GM10248 (cell line): ENCODE results near the gene HDAC9.

ENCODE experiments used
- CTCF ChIA-PET: fragments of 300-600 bp; sonication (Branson Sonifier 250); formaldehyde crosslinking; extraction: SDS; loops from one replicate; lab custom pipeline; 2021; ENCODE audit warnings: antibody characterized with exemption; lab: Yijun Ruan, JAX
- POLR2A ChIA-PET: fragments of 350-650 bp; sonication (Branson Sonifier 250); formaldehyde crosslinking; extraction: SDS; loops from one replicate; lab custom pipeline; 2020; ENCODE audit warnings: antibody characterized with exemption; lab: Yijun Ruan, JAX
- DNase-seq: peaks from one replicate; pipeline ENCODE4 v3.0.0; 2012; ENCODE audit errors: extremely low spot score
- TF ChIP-seq, protein P1 (sequence below): IDR thresholded peaks from 2 replicates; pipeline ENCODE4 v1.5.1; 2012; ENCODE audit warnings: mild to moderate bottlenecking, low read depth; ENCODE audit errors: extremely low read depth, missing control alignments, control extremely low read depth

HDAC9 gene

GRCh38 chr7:18471476-18472160, 23.9 kb upstream of the HDAC9 start:
- TF ChIP-seq, protein P1, sequence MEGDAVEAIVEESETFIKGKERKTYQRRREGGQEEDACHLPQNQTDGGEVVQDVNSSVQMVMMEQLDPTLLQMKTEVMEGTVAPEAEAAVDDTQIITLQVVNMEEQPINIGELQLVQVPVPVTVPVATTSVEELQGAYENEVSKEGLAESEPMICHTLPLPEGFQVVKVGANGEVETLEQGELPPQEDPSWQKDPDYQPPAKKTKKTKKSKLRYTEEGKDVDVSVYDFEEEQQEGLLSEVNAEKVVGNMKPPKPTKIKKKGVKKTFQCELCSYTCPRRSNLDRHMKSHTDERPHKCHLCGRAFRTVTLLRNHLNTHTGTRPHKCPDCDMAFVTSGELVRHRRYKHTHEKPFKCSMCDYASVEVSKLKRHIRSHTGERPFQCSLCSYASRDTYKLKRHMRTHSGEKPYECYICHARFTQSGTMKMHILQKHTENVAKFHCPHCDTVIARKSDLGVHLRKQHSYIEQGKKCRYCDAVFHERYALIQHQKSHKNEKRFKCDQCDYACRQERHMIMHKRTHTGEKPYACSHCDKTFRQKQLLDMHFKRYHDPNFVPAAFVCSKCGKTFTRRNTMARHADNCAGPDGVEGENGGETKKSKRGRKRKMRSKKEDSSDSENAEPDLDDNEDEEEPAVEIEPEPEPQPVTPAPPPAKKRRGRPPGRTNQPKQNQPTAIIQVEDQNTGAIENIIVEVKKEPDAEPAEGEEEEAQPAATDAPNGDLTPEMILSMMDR = no peak
- CTCF ChIA-PET = interaction anchor here (1.0 to 2.5 kb wide), 4 partner anchors 9 to 23 kb away, joined by 3 to 7 read pairs (median 4); partner anchors contain the start of gene HDAC9
- POLR2A ChIA-PET = no interaction called here
- DNase-seq = no peak

DNA sequence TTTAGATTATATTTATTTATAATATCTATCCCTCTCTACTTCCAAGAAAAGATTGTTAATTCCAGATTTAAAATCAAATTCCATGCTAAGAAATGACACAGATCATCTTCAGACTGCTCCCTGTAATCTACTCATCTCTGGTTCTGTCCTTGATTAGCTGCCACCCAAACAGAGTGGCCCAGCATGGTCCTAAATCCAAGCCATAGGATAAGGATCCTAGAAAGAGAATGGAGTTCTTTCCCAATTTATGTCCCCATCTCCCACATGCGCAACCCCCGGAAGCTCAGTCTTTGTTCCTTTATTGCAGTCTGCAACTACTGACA, 23.4 kb upstream of the HDAC9 start:
- POLR2A ChIA-PET = no interaction called here
- TF ChIP-seq, protein P1 = no peak
- DNase-seq = no peak
- CTCF ChIA-PET = interaction anchor here (1.0 to 2.5 kb wide), 3 partner anchors 8 to 22 kb away, joined by 3 to 7 read pairs (median 4); partner anchors contain the start of gene HDAC9

- ChIA-PET CTCF (interaction anchor here (2.5 kb wide), 2 partner anchors 15 to 21 kb away, joined by 7 to 10 read pairs; partner anchors contain the start of gene HDAC9), POLR2A (no interaction called here)
- TF ChIP-seq, protein P1 = no peak
- no peak for DNase-seq
Measured at GRCh38 chr7:18473119-18473518, 22.4 kb upstream of the HDAC9 start.

DNA sequence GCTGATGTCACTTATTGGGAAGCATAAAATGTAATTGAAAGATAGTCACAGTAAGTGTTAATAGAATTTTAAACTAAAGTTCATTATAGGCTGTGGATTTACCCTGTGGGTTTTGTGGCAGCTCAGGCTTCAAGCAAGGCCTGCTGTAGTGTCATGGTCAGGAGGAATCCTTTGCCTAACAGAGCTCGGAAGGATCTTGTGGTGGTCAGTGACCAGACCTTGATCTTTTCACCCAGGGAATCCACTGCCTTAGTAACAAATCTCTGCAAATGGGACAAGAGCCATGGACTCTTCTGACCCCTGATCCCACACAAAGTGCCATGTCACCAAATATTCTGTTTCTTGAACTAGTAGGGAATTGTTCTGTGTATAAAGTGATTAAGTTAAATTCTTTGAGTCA, 20.6 kb upstream of the HDAC9 start:
- CTCF ChIA-PET = interaction anchor here (0.6 to 2.5 kb wide), 7 partner anchors 10 to 134 kb away, joined by 3 to 10 read pairs (median 3); partner anchors contain the start of gene HDAC9
- DNase-seq = no peak
- POLR2A ChIA-PET = no interaction called here
- TF ChIP-seq, protein P1 = no peak

DNA sequence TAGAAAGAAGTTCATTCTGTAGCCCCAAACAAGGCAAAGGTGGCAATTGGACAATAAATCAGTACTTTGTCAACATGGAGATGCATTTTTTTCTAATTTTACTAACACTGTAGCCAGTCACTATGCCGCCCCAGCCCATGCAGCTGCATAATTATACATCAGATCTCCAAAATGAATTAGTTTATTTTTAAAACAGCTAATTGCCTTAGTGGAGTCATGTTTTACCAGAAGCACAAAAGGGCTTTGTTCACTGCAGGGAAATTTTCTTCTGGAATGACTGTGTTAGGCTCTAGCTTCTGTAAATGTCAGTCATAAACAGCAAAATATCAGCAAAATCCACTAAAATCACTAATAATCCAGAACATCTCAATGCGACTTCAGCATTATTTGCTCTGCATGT, 20.1 kb upstream of the HDAC9 start:
- DNase-seq = no peak
- TF ChIP-seq, protein P1 = no peak
- CTCF ChIA-PET = interaction anchor here (0.7 to 2.5 kb wide), 5 partner anchors 9 to 24 kb away, joined by 3 to 10 read pairs (median 5); partner anchors contain the start of gene HDAC9
- POLR2A ChIA-PET = no interaction called here

DNA sequence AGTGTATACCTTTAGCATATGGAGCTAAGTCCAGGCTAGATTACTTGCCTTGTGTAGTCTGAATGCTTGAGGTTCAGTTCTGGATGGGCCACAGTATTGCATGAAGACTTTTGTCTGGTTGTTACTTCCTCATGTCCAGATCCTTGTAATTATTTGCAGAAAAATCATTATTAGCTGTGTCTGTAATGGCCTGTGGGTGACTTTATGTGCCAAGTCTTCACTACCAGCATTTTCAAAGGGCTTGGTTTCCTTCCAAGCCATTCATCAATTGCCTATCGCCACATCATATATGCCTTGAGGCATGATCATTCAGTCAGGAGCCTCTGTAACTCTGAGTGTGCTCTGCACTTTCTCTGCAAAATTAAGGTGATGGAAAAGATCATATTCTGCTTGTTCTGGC, 13.8 kb upstream of the HDAC9 start:
- POLR2A ChIA-PET = no interaction called here
- CTCF ChIA-PET = no interaction called here
- DNase-seq = no peak
- TF ChIP-seq, protein P1 = no peak
